Body of pancreas (tissue), 4 donors: ENCODE results near the gene ENO4. TPM values are rescaled to one million over a fixed set of nuclear protein-coding genes. Genes with fewer than 3 reads are reported as not detected.

Experiments
- ATAC-seq: fragments of 150-250 bp; one replicate; pipeline ENCODE4 v1.9.1; 2016
- DNase-seq, 4 donors: peaks; one replicate each; pipeline ENCODE4 v3.0.0-alpha.2; 2019
- H3K27ac ChIP-seq, 4 donors: fragments of 200-600 bp; sonication (generic); 1 replicate in 3 of 4; 2 replicates in 1 of 4; pipeline versions ENCODE4 v1.5.1 to v1.6.1; 2016 to 2019; ENCODE audit warnings: mild to moderate bottlenecking in 1 of 4, mixed read lengths in 1 of 4, moderate library complexity in 1 of 4
- H3K27me3 ChIP-seq, 2 donors: fragments of 200-600 bp; sonication (generic); one replicate each; pipeline ENCODE4 v1.6.0; 2016; ENCODE audit warnings: mild to moderate bottlenecking in 1 of 2
- H3K36me3 ChIP-seq, 2 donors: fragments of 200-600 bp; sonication (generic); replicated peaks in 1 of 2; 2 replicates each; pipeline ENCODE4 v1.5.1; 2016; ENCODE audit warnings: low read depth in 2 of 2; ENCODE audit not compliant: insufficient read depth in 1 of 2
- H3K4me1 ChIP-seq: fragments of 200-600 bp; sonication (generic); one replicate; pipeline ENCODE4 v1.6.0; 2016
- H3K4me3 ChIP-seq, 2 donors: fragments of 200-600 bp; sonication (generic); 1 replicate in 1 of 2; 2 replicates in 1 of 2; pipeline ENCODE4 v1.5.1; 2016 to 2019
- H3K9me3 ChIP-seq, 3 donors: fragments of 200-600 bp; sonication (generic); 1 replicate in 2 of 3; 2 replicates in 1 of 3; pipeline ENCODE4 v1.5.1; 2016
- POLR2A ChIP-seq, 3 donors: fragments of 450-650 bp; IDR thresholded peaks; one replicate each; pipeline ENCODE4 v1.6.1; 2016; ENCODE audit warnings: antibody characterized with exemption in 3 of 3, mild to moderate bottlenecking in 2 of 3
- WGBS, 2 donors: methylation state at CpG; one replicate each; pipeline ENCODE4 v1.1.5; 2017; 5-methylcytosine and 5-hydroxymethylcytosine counted together
- intact Hi-C: fragments of 100-400 bp; cut with DNase I; formaldehyde crosslinking; loops from one replicate; pipeline ENCODE4 v1.15.1; 2023
- total RNA-seq, 2 donors: library from RNA; depleted of rRNA; stranded (reverse); fragments of >200 nt; gene quantifications; one replicate each; pipeline ENCODE4 v1.1.0, GENCODE V29; 2016
- TF ChIP-seq, protein P1 (sequence below), 7 experiments: fragments of 450-650 bp in 4 of 7; fragments of 200-600 bp in 3 of 7; sonication (generic) in 3 of 7; IDR thresholded peaks; one replicate each; pipeline ENCODE4 v1.5.1; 2016 to 2019; ENCODE audit warnings: antibody characterized with exemption in 7 of 7

The ENO4 gene
- total RNA-seq, 2 donors from 2014 or later: 1.0 TPM; not detected in 1

DNA sequence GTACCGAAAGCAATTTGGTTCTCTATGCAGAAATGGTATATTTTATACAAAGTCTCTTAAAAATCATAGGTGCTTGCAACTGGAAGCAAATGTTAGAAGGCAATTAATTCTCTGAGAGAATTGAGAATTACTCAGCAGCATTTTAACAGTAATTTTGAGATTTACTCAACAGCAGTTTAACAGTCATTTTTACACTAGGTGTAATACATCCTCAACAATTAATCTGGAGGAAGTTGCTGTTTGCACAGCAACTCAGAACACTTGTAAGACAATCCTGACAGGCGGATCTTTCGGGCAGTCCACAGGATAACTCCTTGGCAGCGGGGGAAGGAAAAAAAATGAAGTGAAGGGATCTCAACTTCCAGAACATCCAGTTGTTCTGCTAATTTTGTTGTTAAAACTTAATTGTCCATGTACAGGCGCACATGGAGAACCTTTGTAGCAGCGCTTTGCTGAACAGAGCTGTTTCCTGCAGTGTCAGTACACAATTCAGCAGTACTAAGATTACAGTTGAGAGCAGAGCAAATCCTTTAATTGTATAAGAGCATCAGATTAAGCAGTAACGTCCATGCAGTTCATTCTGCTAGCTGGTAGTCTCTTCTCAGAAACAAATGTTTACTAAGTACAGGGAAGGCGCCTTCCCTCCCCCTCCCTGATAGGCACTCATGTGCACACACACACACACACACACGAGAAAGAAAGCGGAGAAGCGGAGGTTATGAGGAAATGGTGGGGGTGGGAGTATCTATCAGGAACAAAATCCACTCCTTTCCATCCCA lies 43.8 kb downstream of the ENO4 start:
- no peak overlapping the region for H3K4me3 ChIP-seq
- no peak for TF ChIP-seq POLR2A (IDR thresholded peaks at IDR 0.05)
- TF ChIP-seq, protein P1, sequence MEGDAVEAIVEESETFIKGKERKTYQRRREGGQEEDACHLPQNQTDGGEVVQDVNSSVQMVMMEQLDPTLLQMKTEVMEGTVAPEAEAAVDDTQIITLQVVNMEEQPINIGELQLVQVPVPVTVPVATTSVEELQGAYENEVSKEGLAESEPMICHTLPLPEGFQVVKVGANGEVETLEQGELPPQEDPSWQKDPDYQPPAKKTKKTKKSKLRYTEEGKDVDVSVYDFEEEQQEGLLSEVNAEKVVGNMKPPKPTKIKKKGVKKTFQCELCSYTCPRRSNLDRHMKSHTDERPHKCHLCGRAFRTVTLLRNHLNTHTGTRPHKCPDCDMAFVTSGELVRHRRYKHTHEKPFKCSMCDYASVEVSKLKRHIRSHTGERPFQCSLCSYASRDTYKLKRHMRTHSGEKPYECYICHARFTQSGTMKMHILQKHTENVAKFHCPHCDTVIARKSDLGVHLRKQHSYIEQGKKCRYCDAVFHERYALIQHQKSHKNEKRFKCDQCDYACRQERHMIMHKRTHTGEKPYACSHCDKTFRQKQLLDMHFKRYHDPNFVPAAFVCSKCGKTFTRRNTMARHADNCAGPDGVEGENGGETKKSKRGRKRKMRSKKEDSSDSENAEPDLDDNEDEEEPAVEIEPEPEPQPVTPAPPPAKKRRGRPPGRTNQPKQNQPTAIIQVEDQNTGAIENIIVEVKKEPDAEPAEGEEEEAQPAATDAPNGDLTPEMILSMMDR (IDR thresholded peaks at IDR 0.05): no peak
- DNase-seq: no peak
- no peak for ATAC-seq
- H3K9me3 ChIP-seq: no peaks in the 10 kb centered on the region
- intact Hi-C loops: no loop called here
- H3K27me3 ChIP-seq: no peaks in the 10 kb centered on the region
- WGBS, 2 donors: 50 to 79% methylated on average over 11 of the region's 11 CpGs
- no peak overlapping the region for H3K27ac ChIP-seq
- H3K36me3 ChIP-seq: no peaks in the 10 kb centered on the region
- peaks cover 12% of the 10 kb centered on the region for H3K4me1 ChIP-seq

GRCh38 chr10:116893686-116894037 lies 44.4 kb downstream of the ENO4 start:
- H3K4me1 ChIP-seq: peaks cover 8% of the 10 kb centered on the region
- H3K36me3 ChIP-seq: no peaks in the 10 kb centered on the region
- H3K27ac ChIP-seq: no peak overlapping the region
- no peaks in the 10 kb centered on the region for H3K27me3 ChIP-seq
- no peaks in the 10 kb centered on the region for H3K9me3 ChIP-seq
- DNase-seq (no peak), ATAC-seq (no peak)
- intact Hi-C loops: no loop called here
- no peak overlapping the region for H3K4me3 ChIP-seq
- TF ChIP-seq, protein P1 (IDR thresholded peaks at IDR 0.05): no peak

- DNase-seq: no peak
- H3K27ac ChIP-seq: no peak overlapping the region
- 59% methylated on average over 4 of the region's 4 CpGs for WGBS, 2 donors
- ATAC-seq: no peak
- H3K4me3 ChIP-seq: no peak overlapping the region
- H3K27me3 ChIP-seq: no peaks in the 10 kb centered on the region
- intact Hi-C loops: no loop called here
- H3K4me1 ChIP-seq: no peaks in the 10 kb centered on the region
- H3K36me3 ChIP-seq: peaks cover 0 to 2% of the 10 kb centered on the region in 2 donors
- H3K9me3 ChIP-seq: no peaks in the 10 kb centered on the region
- TF ChIP-seq, protein P1 (IDR thresholded peaks at IDR 0.05): no peak
- no peak for TF ChIP-seq POLR2A (IDR thresholded peaks at IDR 0.05)
Observed at GRCh38 chr10:116899626-116900025, 50.3 kb downstream of the ENO4 start.

- WGBS, 2 donors: 96% methylated on average over 3 of the region's 3 CpGs
- intact Hi-C loops: no loop called here
- TF ChIP-seq POLR2A (IDR thresholded peaks at IDR 0.05): no peak
- TF ChIP-seq, protein P1 (IDR thresholded peaks at IDR 0.05): no peak
Observed at GRCh38 chr10:116905845-116906210, 56.5 kb downstream of the ENO4 start.

More at GRCh38 chr10:116905845-116906210, 56.5 kb downstream of the ENO4 start:
- no peak for ATAC-seq
- H3K27ac ChIP-seq: no peak overlapping the region
- no peaks in the 10 kb centered on the region for H3K4me1 ChIP-seq
- H3K4me3 ChIP-seq: no peak overlapping the region
- DNase-seq: no peak
- H3K36me3 ChIP-seq: peaks cover 0 to 12% of the 10 kb centered on the region in 2 donors
- H3K9me3 ChIP-seq: no peaks in the 10 kb centered on the region
- H3K27me3 ChIP-seq: no peaks in the 10 kb centered on the region
